Mesothelial cell of epicardium (in vitro differentiated cells): ENCODE results near the gene HLA-DRB1. TPM values are rescaled to one million over a fixed set of nuclear protein-coding genes. Genes with fewer than 3 reads are reported as not detected.

ENCODE experiments used
- DNase-seq, 2 experiments: peaks; one replicate each; pipeline ENCODE4 v3.0.0; 2021; ENCODE audit warnings: low spot score in 2 of 2; ENCODE audit not compliant: unreplicated experiment in 2 of 2
- H3K27ac Mint-ChIP-seq: 2 replicates; pipeline ENCODE4 v1.8.0; 2021; ENCODE audit warnings: mixed read lengths
- H3K27me3 Mint-ChIP-seq: 2 replicates; pipeline ENCODE4 v1.8.0; 2021; ENCODE audit warnings: low read depth, mixed read lengths
- H3K36me3 Mint-ChIP-seq: 2 replicates; pipeline ENCODE4 v1.8.0; 2021; ENCODE audit warnings: mixed read lengths
- H3K4me1 Mint-ChIP-seq: 2 replicates; pipeline ENCODE4 v1.8.0; 2021; ENCODE audit warnings: mixed read lengths
- H3K4me3 Mint-ChIP-seq: 2 replicates; pipeline ENCODE4 v1.8.0; 2021; ENCODE audit warnings: mild to moderate bottlenecking, moderate library complexity, mixed read lengths
- H3K9me3 Mint-ChIP-seq: 2 replicates; pipeline ENCODE4 v1.8.0; 2021; ENCODE audit warnings: mixed read lengths
- total RNA-seq: library from RNA; stranded (reverse); gene quantifications from 3 replicates; pipeline ENCODE4 v1.2.1, GENCODE V29; 2021
- TF ChIP-seq, protein P1 (sequence below): fragments of 200-600 bp; sonication (generic); IDR thresholded peaks from one replicate; pipeline ENCODE4 v1.5.0; 2021; ENCODE audit warnings: antibody characterized with exemption; ENCODE audit not compliant: unreplicated experiment

HLA-DRB1 gene
- total RNA-seq, 1 donor from 2014 or later: 4.5 TPM

DNA sequence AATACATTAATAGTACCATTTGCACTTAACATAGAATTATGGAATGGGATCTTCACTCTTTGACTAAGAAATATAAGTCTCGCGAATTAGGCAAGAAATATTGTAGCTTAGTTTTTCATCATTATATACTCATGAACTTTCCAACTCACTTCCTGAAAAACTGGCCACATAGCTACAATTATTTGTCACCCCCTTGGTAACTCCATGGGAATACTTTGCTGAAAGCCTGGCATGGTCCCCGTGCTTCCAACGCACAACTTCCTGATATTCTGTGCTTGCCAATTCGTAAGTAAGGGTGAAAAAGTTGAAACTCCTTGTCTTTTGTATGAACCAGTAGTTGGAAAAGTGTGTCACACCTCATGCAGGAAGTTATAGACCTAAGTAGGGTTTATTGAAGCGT, 23.8 kb upstream of the HLA-DRB1 start:
- TF ChIP-seq, protein P1, sequence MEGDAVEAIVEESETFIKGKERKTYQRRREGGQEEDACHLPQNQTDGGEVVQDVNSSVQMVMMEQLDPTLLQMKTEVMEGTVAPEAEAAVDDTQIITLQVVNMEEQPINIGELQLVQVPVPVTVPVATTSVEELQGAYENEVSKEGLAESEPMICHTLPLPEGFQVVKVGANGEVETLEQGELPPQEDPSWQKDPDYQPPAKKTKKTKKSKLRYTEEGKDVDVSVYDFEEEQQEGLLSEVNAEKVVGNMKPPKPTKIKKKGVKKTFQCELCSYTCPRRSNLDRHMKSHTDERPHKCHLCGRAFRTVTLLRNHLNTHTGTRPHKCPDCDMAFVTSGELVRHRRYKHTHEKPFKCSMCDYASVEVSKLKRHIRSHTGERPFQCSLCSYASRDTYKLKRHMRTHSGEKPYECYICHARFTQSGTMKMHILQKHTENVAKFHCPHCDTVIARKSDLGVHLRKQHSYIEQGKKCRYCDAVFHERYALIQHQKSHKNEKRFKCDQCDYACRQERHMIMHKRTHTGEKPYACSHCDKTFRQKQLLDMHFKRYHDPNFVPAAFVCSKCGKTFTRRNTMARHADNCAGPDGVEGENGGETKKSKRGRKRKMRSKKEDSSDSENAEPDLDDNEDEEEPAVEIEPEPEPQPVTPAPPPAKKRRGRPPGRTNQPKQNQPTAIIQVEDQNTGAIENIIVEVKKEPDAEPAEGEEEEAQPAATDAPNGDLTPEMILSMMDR: no peak
- Mint-ChIP-seq H3K27ac (no peak overlapping the region), H3K36me3 (no peaks in the 10 kb centered on the region), H3K27me3 (no peaks in the 10 kb centered on the region), H3K4me3 (no peak overlapping the region), H3K9me3 (peaks cover 9% of the 10 kb centered on the region), H3K4me1 (peaks cover 7% of the 10 kb centered on the region)
- DNase-seq: no peak

DNA sequence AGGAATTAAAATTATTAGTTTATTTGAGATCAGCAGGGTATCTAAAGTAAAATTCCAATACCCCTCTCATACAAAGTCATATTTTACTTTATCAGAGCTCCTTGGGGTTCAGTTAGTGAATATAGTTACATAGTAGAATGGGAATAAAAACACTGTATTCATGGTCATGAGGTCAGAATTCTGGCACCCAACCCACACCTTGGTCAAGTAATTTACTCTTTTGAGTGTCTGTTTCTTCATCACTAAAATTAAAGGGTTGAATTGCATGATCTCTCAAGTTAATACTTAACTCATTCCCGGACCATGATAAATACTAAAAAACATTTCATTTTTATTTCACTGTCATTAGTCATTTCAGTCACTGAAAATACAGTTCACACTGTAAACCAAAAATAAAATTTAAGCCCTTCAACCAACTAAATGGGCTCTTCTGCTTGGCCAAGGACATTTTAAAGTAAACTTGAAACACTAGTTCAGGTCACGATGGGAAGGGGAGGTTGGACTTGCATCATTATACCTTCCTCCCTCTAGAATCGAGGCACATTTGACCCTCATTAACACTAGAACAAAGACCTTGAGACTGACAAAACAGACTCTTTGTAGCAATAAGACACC, 21.1 kb upstream of the HLA-DRB1 start:
- H3K27me3 Mint-ChIP-seq: no peaks in the 10 kb centered on the region
- no peaks in the 10 kb centered on the region for H3K36me3 Mint-ChIP-seq
- DNase-seq: no peak
- H3K9me3 Mint-ChIP-seq: no peaks in the 10 kb centered on the region
- TF ChIP-seq, protein P1: no peak
- no peak overlapping the region for H3K4me3 Mint-ChIP-seq
- peaks cover 1% of the 10 kb centered on the region for H3K4me1 Mint-ChIP-seq
- no peak overlapping the region for H3K27ac Mint-ChIP-seq

DNA sequence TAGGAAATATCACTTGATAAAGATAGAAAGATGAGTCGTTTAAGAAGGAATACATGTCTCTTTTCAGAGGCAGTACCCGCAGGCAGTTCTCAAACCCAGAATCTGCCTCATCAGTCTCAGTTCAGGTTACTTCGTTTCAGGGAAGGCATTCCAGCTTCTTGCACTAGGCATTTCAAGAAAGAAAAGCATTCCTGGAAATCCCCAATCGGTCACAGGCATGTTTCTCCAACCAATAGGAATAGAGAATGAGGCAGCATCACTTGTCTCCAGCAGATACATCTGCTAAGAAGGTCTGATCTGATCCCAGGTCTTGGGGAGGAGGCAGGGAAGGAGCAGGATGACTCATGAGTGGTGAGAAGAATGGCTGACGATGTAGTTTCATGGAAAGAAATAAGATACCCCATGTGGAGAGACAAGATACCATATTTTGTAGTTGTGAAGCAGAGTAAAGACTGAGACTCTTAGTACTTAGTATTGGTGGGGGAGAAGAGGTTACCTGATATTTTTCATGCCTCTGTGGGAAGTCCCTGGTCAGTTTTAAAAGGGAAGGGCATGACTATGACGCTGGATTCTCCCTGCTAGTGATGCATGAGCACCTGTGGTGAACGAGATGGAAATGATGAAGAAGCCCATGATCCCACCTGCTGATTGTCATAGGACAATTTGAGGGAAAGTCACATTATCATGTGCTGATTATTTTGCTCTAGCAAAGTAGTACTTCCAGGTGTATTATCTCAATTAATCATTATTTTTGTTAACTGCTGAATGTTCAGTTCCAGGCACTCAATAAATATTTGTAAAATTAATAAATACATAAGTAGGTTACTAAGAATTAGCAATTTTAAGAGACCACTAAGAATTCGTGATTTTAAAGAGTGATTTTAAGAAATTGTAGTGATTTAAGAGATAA, 20.3 kb upstream of the HLA-DRB1 start:
- H3K27me3 Mint-ChIP-seq: no peaks in the 10 kb centered on the region
- peak; percentile 54 to 81 for DNase-seq
- H3K36me3 Mint-ChIP-seq: no peaks in the 10 kb centered on the region
- no peaks in the 10 kb centered on the region for H3K9me3 Mint-ChIP-seq
- no peak overlapping the region for H3K4me3 Mint-ChIP-seq
- H3K4me1 Mint-ChIP-seq: no peaks in the 10 kb centered on the region
- no peak overlapping the region for H3K27ac Mint-ChIP-seq
- TF ChIP-seq, protein P1: no peak

DNA sequence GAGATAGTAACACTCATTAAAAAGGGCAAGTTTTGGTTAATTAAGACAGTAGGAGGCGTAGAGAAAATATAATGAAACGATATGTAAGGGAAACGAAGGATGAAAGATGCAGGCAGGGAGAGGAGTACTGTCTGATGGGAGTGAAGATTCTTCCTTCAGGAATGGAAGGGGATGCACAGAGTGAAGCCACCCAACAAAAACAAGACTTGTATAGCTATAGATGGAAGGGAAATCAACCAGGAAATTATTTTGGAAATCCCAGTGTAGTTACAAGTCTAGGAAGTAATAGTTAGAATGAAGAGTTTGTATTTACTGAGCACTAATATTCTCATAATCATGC, 19.7 kb upstream of the HLA-DRB1 start:
- Mint-ChIP-seq H3K27ac (no peak overlapping the region), H3K36me3 (no peaks in the 10 kb centered on the region)

DNA sequence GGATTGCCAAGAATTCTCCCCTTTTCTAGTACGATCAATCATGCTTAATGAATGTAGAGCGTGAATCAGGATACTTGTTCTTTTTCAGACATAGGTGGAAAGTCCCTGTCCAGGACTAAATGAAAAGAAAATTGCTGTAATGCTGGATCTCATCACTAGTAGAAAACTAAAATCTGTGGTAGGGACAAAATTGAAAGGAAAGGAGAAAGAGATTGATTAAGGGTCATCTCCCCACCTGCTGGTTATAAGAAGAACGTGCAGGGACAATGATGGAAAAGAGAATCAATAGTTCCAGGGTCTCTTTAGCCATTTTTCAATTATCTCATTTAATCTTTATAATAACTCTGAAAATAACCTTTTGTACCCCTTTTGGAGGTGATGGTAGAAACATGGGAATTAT, 18.7 kb upstream of the HLA-DRB1 start:
- TF ChIP-seq, protein P1: peak; percentile 34
- Mint-ChIP-seq H3K36me3 (no peaks in the 10 kb centered on the region), H3K27me3 (no peaks in the 10 kb centered on the region)

More for the DNA sequence above, 19.7 kb upstream of the HLA-DRB1 start:
- TF ChIP-seq, protein P1: no peak
- H3K4me3 Mint-ChIP-seq: no peak overlapping the region
- no peak for DNase-seq
- no peaks in the 10 kb centered on the region for H3K4me1 Mint-ChIP-seq
- H3K27me3 Mint-ChIP-seq: no peaks in the 10 kb centered on the region
- H3K9me3 Mint-ChIP-seq: no peaks in the 10 kb centered on the region

More for the DNA sequence above, 18.7 kb upstream of the HLA-DRB1 start:
- no peak overlapping the region for H3K27ac Mint-ChIP-seq
- no peaks in the 10 kb centered on the region for H3K9me3 Mint-ChIP-seq
- H3K4me1 Mint-ChIP-seq: no peaks in the 10 kb centered on the region
- no peak for DNase-seq
- no peak overlapping the region for H3K4me3 Mint-ChIP-seq
